GM10266 (cell line): ENCODE measurements around the gene PPM1D.

Experiments used
- DNase-seq: peaks from one replicate; pipeline ENCODE4 v3.0.0; 2012; ENCODE audit errors: extremely low spot score
- CTCF ChIP-seq: IDR thresholded peaks from 2 replicates; pipeline ENCODE4 v1.5.1; 2012; ENCODE audit warnings: mild to moderate bottlenecking, low read depth; ENCODE audit not compliant: control insufficient read depth, insufficient read depth; ENCODE audit errors: missing control alignments

The PPM1D gene

GRCh38 chr17:60615108-60615507 is 15.1 kb downstream of the PPM1D start:
- no peak for DNase-seq
- no peak for TF ChIP-seq CTCF

GRCh38 chr17:60615840-60616239 is 15.8 kb downstream of the PPM1D start:
- DNase-seq, result no peak
- no peak for TF ChIP-seq CTCF

GRCh38 chr17:60618080-60618479 is 18.1 kb downstream of the PPM1D start:
- DNase-seq, result no peak
- no peak for TF ChIP-seq CTCF

- TF ChIP-seq CTCF, result no peak
- no peak for DNase-seq
Observed at GRCh38 chr17:60618854-60619526, 19.0 kb downstream of the PPM1D start.

- no peak for TF ChIP-seq CTCF
- no peak for DNase-seq
Observed at GRCh38 chr17:60622961-60623360, 23.0 kb downstream of the PPM1D start.

- TF ChIP-seq CTCF, result no peak
- no peak for DNase-seq
Observed at GRCh38 chr17:60623415-60623814, 23.4 kb downstream of the PPM1D start.

- no peak for TF ChIP-seq CTCF
Observed at GRCh38 chr17:60627124-60627523, 27.1 kb downstream of the PPM1D start.

More at GRCh38 chr17:60627124-60627523, 27.1 kb downstream of the PPM1D start:
- DNase-seq, result no peak
